ENCODE measurements around the gene TAOK1. TPM values are rescaled to one million over a fixed set of nuclear protein-coding genes. Genes with fewer than 3 reads are reported as not detected.
"Not testable (repeated sequence)": the region's sequence is repeated elsewhere in the genome, so short reads cannot be mapped to it uniquely, and the experiment has no call there.

Gene TAOK1
- total RNA-seq, 4 donors from 2014 or later: 24.6 to 102 (median 64.9) TPM

- Histone ChIP-seq H3K9me3 (no peaks in the 10 kb centered on the region), H3K27me3 (no peaks in the 10 kb centered on the region), H3K36me3 (no peaks in the 10 kb centered on the region), H3K4me3 (no peak overlapping the region), H3K4me1 (no peaks in the 10 kb centered on the region), H3K27ac (no peak overlapping the region)
- TF ChIP-seq, protein P1, sequence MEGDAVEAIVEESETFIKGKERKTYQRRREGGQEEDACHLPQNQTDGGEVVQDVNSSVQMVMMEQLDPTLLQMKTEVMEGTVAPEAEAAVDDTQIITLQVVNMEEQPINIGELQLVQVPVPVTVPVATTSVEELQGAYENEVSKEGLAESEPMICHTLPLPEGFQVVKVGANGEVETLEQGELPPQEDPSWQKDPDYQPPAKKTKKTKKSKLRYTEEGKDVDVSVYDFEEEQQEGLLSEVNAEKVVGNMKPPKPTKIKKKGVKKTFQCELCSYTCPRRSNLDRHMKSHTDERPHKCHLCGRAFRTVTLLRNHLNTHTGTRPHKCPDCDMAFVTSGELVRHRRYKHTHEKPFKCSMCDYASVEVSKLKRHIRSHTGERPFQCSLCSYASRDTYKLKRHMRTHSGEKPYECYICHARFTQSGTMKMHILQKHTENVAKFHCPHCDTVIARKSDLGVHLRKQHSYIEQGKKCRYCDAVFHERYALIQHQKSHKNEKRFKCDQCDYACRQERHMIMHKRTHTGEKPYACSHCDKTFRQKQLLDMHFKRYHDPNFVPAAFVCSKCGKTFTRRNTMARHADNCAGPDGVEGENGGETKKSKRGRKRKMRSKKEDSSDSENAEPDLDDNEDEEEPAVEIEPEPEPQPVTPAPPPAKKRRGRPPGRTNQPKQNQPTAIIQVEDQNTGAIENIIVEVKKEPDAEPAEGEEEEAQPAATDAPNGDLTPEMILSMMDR (IDR thresholded peaks at IDR 0.05): no peak
- TF ChIP-seq POLR2A (IDR thresholded peaks at IDR 0.05): no peak
- no peak for DNase-seq
- intact Hi-C loops (cut with DNase I; ENCODE audit: low total_unique reads): no loop called here
Measured at GRCh38 chr17:29345066-29345465, 45.1 kb upstream of the TAOK1 start.

GRCh38 chr17:29345470-29345869 lies 44.7 kb upstream of the TAOK1 start:
- intact Hi-C loops (cut with DNase I; ENCODE audit: low total_unique reads): not testable (repeated sequence)

GRCh38 chr17:29346462-29346861 lies 43.7 kb upstream of the TAOK1 start:
- Histone ChIP-seq H3K27me3 (no peaks in the 10 kb centered on the region), H3K36me3 (no peaks in the 10 kb centered on the region), H3K27ac (no peak overlapping the region), H3K9me3 (no peaks in the 10 kb centered on the region), H3K4me3 (no peak overlapping the region), H3K4me1 (no peaks in the 10 kb centered on the region)
- no peak for TF ChIP-seq POLR2A (IDR thresholded peaks at IDR 0.05)
- TF ChIP-seq, protein P1 (IDR thresholded peaks at IDR 0.05): no peak
- no peak for DNase-seq
- intact Hi-C loops (cut with DNase I; ENCODE audit: low total_unique reads): no loop called here

More at GRCh38 chr17:29345470-29345869, 44.7 kb upstream of the TAOK1 start:
- not testable (repeated sequence) for H3K27me3 ChIP-seq, H3K9me3 ChIP-seq, H3K4me3 ChIP-seq, H3K4me1 ChIP-seq, H3K36me3 ChIP-seq, DNase-seq, H3K27ac ChIP-seq

DNA sequence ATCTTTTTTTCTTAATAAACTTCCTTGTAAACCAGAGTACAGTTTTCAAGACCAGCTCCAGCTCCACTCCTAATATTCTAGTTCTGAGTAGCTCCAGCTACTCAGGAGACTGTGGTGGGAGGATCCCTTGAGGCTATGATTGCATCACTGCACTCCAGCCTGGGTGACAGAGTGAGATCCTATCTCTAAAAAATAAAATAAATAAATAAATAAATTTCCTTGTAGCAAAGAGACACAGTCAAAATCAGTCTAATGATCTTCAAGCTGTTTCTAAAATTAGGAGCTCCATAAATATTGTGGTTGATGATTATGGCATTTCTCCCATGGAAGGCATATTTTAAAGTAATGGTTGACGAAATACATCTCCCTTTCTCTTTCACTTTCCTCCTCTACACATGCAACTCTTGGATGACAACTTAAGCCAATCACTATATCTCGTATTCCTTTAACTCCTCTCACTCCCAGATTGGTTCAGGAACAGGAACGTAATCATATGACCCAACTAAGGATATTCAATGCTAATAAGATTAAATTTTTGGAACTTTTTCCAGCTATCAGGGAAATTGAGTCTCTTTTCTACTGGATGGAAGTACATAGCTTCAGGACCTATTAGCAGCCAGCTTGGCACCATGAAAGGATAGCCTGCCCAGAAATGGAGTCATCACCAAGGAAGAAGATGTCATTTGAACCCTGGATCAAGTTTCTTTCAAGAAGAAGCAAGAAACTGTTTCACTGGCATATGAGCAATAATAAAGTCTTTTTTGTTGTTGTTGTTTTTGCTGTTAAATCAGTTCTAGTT lies 42.1 kb upstream of the TAOK1 start:
- Histone ChIP-seq H3K36me3 (no peaks in the 10 kb centered on the region), H3K9me3 (no peaks in the 10 kb centered on the region), H3K27me3 (no peaks in the 10 kb centered on the region), H3K4me1 (no peaks in the 10 kb centered on the region), H3K27ac (no peak overlapping the region), H3K4me3 (no peak overlapping the region)
- peak in 1 of 2 donors; percentile 20 for DNase-seq
- no peak for TF ChIP-seq POLR2A (IDR thresholded peaks at IDR 0.05)
- TF ChIP-seq, protein P1 (IDR thresholded peaks at IDR 0.05): no peak
- intact Hi-C loops (cut with DNase I; ENCODE audit: low total_unique reads): no loop called here

DNA sequence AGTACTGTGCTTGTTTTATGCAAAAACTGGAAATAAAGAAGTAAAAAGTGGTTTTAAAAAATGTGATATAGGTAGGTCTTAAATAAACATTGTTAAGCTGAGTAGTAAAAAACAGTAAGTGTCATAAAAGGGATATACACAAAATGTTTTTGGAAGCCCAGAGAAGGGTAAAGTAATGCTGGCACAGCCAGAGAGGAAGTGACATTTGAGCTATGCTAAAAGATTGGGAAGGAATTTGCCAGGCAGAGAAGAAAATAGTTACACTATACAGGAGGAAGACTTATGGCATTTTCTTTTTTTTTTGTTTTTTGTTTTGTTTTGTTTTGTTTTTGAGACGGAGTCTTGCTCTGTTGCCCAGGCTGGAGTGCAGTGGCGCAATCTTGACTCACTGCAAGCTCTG lies 40.8 kb upstream of the TAOK1 start:
- TF ChIP-seq, protein P1 (IDR thresholded peaks at IDR 0.05): no peak
- no peak for TF ChIP-seq POLR2A (IDR thresholded peaks at IDR 0.05)
- DNase-seq: no peak
- H3K4me1 ChIP-seq: no peaks in the 10 kb centered on the region
- no peaks in the 10 kb centered on the region for H3K27me3 ChIP-seq
- no peak overlapping the region for H3K4me3 ChIP-seq
- H3K9me3 ChIP-seq: no peaks in the 10 kb centered on the region
- intact Hi-C loops (cut with DNase I; ENCODE audit: low total_unique reads): no loop called here
- no peak overlapping the region for H3K27ac ChIP-seq
- H3K36me3 ChIP-seq: no peaks in the 10 kb centered on the region

Data from uterus (tissue), 4 donors.